Measurements from ENCODE around the gene TENT5C.

Gene TENT5C

GRCh38 chr1:117574161-117574835 is 31.6 kb upstream of the TENT5C start:
- no peak for DNase-seq

- DNase-seq = no peak
Observed at GRCh38 chr1:117575586-117576225, 30.1 kb upstream of the TENT5C start.

GRCh38 chr1:117576236-117576635 is 29.6 kb upstream of the TENT5C start:
- no peak for DNase-seq

GRCh38 chr1:117577191-117577885 is 28.5 kb upstream of the TENT5C start:
- no peak for DNase-seq

- no peak for DNase-seq
Observed at GRCh38 chr1:117578466-117578865, 27.4 kb upstream of the TENT5C start.

- no peak for DNase-seq
Observed at GRCh38 chr1:117579221-117579906, 26.5 kb upstream of the TENT5C start.

GRCh38 chr1:117580436-117580835 is 25.4 kb upstream of the TENT5C start:
- no peak for DNase-seq

GRCh38 chr1:117580882-117581281 is 25.0 kb upstream of the TENT5C start:
- DNase-seq = no peak

- DNase-seq = no peak
Observed at GRCh38 chr1:117581391-117581943, 24.4 kb upstream of the TENT5C start.

GRCh38 chr1:117582451-117582850 is 23.4 kb upstream of the TENT5C start:
- DNase-seq = no peak

- no peak for DNase-seq
Observed at GRCh38 chr1:117583247-117583646, 22.6 kb upstream of the TENT5C start.

GRCh38 chr1:117584181-117584580 is 21.7 kb upstream of the TENT5C start:
- no peak for DNase-seq

- no peak for DNase-seq
Observed at GRCh38 chr1:117585086-117585485, 20.8 kb upstream of the TENT5C start.

GRCh38 chr1:117586337-117586736 is 19.5 kb upstream of the TENT5C start:
- no peak for DNase-seq

- no peak for DNase-seq
Observed at GRCh38 chr1:117586747-117587498, 18.9 kb upstream of the TENT5C start.

GRCh38 chr1:117587499-117588356 is 18.1 kb upstream of the TENT5C start:
- no peak for DNase-seq

- no peak for DNase-seq
Observed at GRCh38 chr1:117589544-117589943, 16.3 kb upstream of the TENT5C start.

GRCh38 chr1:117590273-117590925 is 15.4 kb upstream of the TENT5C start:
- no peak for DNase-seq

- DNase-seq = no peak
Observed at GRCh38 chr1:117591252-117591651, 14.6 kb upstream of the TENT5C start.

- DNase-seq = no peak
Observed at GRCh38 chr1:117592155-117592554, 13.7 kb upstream of the TENT5C start.
